Measurements from ENCODE around the gene RETNLB. TPM values are rescaled to one million over a fixed set of nuclear protein-coding genes. Genes with fewer than 3 reads are reported as not detected.

Gene RETNLB
- total and polyA plus RNA-seq, 2 experiments from 2014 or later = not detected

DNA sequence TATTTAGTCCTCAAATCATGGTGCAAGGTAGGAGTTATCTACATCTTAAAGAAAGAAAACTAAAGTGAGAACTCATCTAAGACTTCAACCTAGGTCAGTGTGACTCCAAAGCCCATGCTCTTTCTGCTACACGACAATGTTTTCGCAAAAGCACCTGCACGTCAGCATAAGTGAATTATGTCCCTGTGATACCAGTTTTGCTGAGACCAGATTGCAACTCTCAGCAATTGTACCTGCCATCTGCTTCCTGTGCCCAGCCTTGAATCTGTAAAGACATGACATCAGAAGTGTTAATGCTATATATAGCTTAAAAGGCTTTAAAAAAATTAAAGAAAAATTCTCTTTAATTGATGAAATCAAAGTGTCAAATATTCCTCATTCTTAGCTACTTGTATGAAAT, 43.4 kb downstream of the RETNLB start:
- Histone ChIP-seq H3K4me3 (no peak overlapping the region), H3K27ac (no peak overlapping the region), H2AFZ (no peak overlapping the region), H3K27me3 (replicated peaks; ENCODE audit: insufficient read depth) (no peaks in the 10 kb centered on the region), H3F3A (ENCODE audit: insufficient read depth) (no peaks in the 10 kb centered on the region), H3K79me2 (ENCODE audit: insufficient read depth) (no peaks in the 10 kb centered on the region), H4K20me1 (ENCODE audit: insufficient read depth) (no peaks in the 10 kb centered on the region), H3K9ac (no peak overlapping the region), H3K4me1 (ENCODE audit: insufficient read depth) (no peaks in the 10 kb centered on the region), H3K36me3 (ENCODE audit: low read depth) (no peaks in the 10 kb centered on the region), H3K9me3 (ENCODE audit: low read depth) (no peaks in the 10 kb centered on the region), H3K4me2 (ENCODE audit: unreplicated experiment) (no peak overlapping the region), H3K9me2 (ENCODE audit: insufficient read depth) (no peaks in the 10 kb centered on the region)
- TF ChIP-seq EZH2phosphoT487 (IDR thresholded peaks at IDR 0.05; ENCODE audit: insufficient read depth, low read depth) (no peak), EZH2 (IDR thresholded peaks at IDR 0.05; ENCODE audit: insufficient read depth, poor library complexity, severe bottlenecking) (no peak)
- DNase-seq = no peak
- in situ Hi-C loops (cut with MboI) = no loop called here
- 75 to 87% methylated on average over 3 of the region's 3 CpGs for WGBS, 2 experiments (ENCODE audit: low coverage in 1 of 2, low lambda C conversion rate in 2 of 2, missing lambda C conversion rate in 2 of 2)

DNA sequence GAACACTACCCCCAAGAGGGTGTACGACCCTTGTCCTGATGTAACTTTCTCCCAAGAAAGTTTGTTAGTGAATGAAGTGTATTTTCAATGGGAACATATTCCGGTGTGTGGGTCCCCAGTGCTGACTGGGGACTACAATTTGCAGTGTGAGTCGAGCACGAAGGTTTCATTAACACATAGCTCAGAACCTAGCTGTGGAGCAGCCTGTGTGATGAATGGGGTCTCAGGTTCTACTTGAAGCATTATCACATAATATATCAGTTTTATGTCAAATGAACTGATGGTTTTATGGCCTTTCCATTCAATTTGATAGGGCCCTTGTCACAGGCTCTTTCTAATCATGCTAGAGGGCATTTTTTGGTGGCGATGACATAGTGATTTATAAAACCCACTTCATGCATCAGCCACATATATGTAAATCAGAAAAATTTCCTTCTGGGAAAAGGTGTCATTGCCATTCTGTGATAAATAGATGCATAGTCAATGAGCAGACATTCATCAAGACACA, 44.1 kb downstream of the RETNLB start:
- H3K9me2 ChIP-seq (ENCODE audit: insufficient read depth) = no peaks in the 10 kb centered on the region
- H3K79me2 ChIP-seq (ENCODE audit: insufficient read depth) = no peaks in the 10 kb centered on the region
- H4K20me1 ChIP-seq (ENCODE audit: insufficient read depth) = no peaks in the 10 kb centered on the region
- WGBS, 2 experiments (ENCODE audit: low coverage in 1 of 2, low lambda C conversion rate in 2 of 2, missing lambda C conversion rate in 2 of 2) = 6 to 7% methylated on average over 5 of the region's 5 CpGs
- TF ChIP-seq EZH2 (IDR thresholded peaks at IDR 0.05; ENCODE audit: insufficient read depth, poor library complexity, severe bottlenecking) (no peak), EZH2phosphoT487 (IDR thresholded peaks at IDR 0.05; ENCODE audit: insufficient read depth, low read depth) (no peak)
- no peaks in the 10 kb centered on the region for H3F3A ChIP-seq (ENCODE audit: insufficient read depth)
- no peak overlapping the region for H3K4me3 ChIP-seq
- no peak overlapping the region for H3K27ac ChIP-seq
- DNase-seq = no peak
- no peak overlapping the region for H3K9ac ChIP-seq
- no peak overlapping the region for H2AFZ ChIP-seq
- H3K4me1 ChIP-seq (ENCODE audit: insufficient read depth) = no peaks in the 10 kb centered on the region
- no peaks in the 10 kb centered on the region for H3K27me3 ChIP-seq (replicated peaks; ENCODE audit: insufficient read depth)
- no peaks in the 10 kb centered on the region for H3K36me3 ChIP-seq (ENCODE audit: low read depth)
- no peak overlapping the region for H3K4me2 ChIP-seq (ENCODE audit: unreplicated experiment)
- in situ Hi-C loops (cut with MboI) = no loop called here
- no peaks in the 10 kb centered on the region for H3K9me3 ChIP-seq (ENCODE audit: low read depth)

Small RNA genes lying within 50 kb of the gene (small RNA-seq; reads per million reads assigned to genes)
- gene AC092185.1 (ENCODE audit: low read depth, low replicate concordance) = not detected

Other genes with a start within 250 kb of the RETNLB start
- 0.11 TPM in 1 of 2 replicates, not detected in the other for gene MYH15, start 246.8 kb downstream of the RETNLB start, total RNA-seq (2014; rRNA removed; shearing (Covaris generic))
- 0.08 TPM in 1 of 2 replicates, not detected in the other for gene MYH15, start 246.8 kb downstream of the RETNLB start, polyA plus RNA-seq (2016; fragmentation: Nextera tagmentation; extraction: Ambion mirVana)
- gene CIP2A, start 168.0 kb downstream of the RETNLB start, total RNA-seq (2014; rRNA removed; shearing (Covaris generic)) = 13.7 and 13.9 TPM in 2 replicates
- 9.7 and 10.5 TPM in 2 replicates for gene CIP2A, start 168.0 kb downstream of the RETNLB start, polyA plus RNA-seq (2016; fragmentation: Nextera tagmentation; extraction: Ambion mirVana)
- gene DZIP3, start 167.7 kb downstream of the RETNLB start, total RNA-seq (2014; rRNA removed; shearing (Covaris generic)) = 3.3 and 6.5 TPM in 2 replicates
- gene DZIP3, start 167.7 kb downstream of the RETNLB start, polyA plus RNA-seq (2016; fragmentation: Nextera tagmentation; extraction: Ambion mirVana) = 5.0 and 5.4 TPM in 2 replicates
- not detected in 2 replicates for gene TRAT1, start 65.4 kb upstream of the RETNLB start, total RNA-seq (2014; rRNA removed; shearing (Covaris generic))
- gene TRAT1, start 65.4 kb upstream of the RETNLB start, polyA plus RNA-seq (2016; fragmentation: Nextera tagmentation; extraction: Ambion mirVana) = not detected in 2 replicates
- not detected in 2 replicates for gene GUCA1C, start 196.5 kb upstream of the RETNLB start, total RNA-seq (2014; rRNA removed; shearing (Covaris generic))
- gene GUCA1C, start 196.5 kb upstream of the RETNLB start, polyA plus RNA-seq (2016; fragmentation: Nextera tagmentation; extraction: Ambion mirVana) = not detected in 2 replicates